SK-MEL-5 (cell line): Measurements from ENCODE around the gene PALM2AKAP2. TPM values are rescaled to one million over a fixed set of nuclear protein-coding genes. Genes with fewer than 3 reads are reported as not detected.

Source experiments
- DNase-seq: peaks from one replicate; pipeline ENCODE4 v3.0.0-alpha.2; 2016; ENCODE audit warnings: low read depth, low spot score
- in situ Hi-C: cut with HindIII; loops from 2 replicates; pipeline ENCODE4 v1.10.0; 2016; ENCODE audit warnings: low sequenced_read_pairs, high pct_unique_total_duplicates, low pct_unique_long_range_greater_than_20kb
- polyA plus RNA-seq, 2 experiments: library from polyadenylated mRNA; depleted of rRNA; stranded (reverse); fragments of >200 nt; gene quantifications; 2 replicates each; pipeline ENCODE4 v1.2.3, GENCODE V29; 2015
- total RNA-seq: library from RNA; depleted of rRNA; stranded (reverse); fragments of >200 nt; shearing (Covaris generic); gene quantifications from 2 replicates; pipeline ENCODE4 v1.2.3, GENCODE V29; 2014; rRNA removed

PALM2AKAP2 gene
- total RNA-seq = 0.58 and 0.75 TPM in 2 replicates
- 1.2 and 1.4 TPM in 2 replicates for polyA plus RNA-seq (2015; cell fraction: cytosol; rRNA removed)
- polyA plus RNA-seq (2015; cell fraction: nucleus; rRNA removed) = not detected in 2 replicates

DNA sequence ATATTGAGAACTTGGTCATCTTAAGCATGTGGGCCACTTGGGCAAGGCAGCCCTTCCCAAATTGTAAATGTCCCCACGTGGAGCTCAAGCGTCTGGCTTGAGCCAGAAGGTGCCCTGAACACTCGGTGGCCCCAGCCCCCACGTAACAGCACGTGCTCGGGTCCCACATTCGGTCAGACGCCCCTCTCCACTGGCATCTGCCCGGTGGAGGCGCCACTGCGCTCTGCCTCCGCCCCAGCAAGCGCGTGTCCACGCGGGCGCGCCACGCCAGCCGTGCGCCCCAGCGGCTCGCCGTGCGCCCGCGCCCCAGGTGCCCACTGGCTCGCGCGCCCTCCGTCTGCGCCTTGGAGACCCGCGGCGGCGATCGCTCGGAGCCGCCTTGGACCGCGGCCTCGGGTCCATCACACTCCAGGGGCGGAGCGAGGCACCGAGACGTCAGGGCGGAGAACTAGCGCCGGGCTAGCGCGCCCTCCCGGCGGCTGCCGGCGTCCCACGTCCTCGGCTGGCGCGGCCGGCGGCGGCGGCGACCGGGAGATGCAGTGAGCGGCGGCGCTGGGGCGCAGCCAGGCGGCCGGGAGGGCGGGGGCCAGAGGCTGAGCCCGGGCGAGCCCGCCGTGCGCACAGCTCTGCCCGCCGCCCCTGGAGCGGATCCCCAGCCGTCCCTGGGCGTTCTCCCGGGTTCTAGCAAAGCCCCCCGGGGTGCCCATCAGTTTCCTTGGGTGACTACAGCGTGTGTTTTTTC, at the start of gene PALM2AKAP2:
Gene PALM2AKAP2 (plus strand): TSS at position 488 of the 742 bp plus-strand sequence. CDS start 291 bp downstream, outside the sequence.
- peak; percentile 59 for DNase-seq
- in situ Hi-C loops = loop anchor here (25.0 kb wide), 1 partner anchor 118 kb away; no protein-coding TSS in a partner anchor

DNA sequence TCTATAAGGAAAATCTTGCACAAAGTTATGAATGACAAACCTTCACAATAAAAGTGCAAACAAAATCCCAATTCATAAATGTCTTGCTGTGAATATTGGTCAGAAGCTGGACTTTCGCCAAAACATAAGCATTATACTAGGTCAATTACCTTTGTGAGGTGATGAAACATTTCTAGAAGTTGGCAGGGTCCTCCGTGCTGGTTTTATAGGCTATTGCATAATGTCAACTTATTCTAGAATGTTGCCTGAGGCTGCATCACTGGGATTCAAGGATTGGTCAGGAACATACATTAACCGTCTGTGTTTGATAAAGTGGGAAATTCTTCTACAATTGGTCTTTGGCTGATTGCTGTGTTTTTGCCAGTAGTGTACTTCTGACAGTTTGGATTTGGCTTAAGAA, 49.8 kb upstream of the PALM2AKAP2 start:
- in situ Hi-C loops = no loop called here
- DNase-seq = no peak

DNA sequence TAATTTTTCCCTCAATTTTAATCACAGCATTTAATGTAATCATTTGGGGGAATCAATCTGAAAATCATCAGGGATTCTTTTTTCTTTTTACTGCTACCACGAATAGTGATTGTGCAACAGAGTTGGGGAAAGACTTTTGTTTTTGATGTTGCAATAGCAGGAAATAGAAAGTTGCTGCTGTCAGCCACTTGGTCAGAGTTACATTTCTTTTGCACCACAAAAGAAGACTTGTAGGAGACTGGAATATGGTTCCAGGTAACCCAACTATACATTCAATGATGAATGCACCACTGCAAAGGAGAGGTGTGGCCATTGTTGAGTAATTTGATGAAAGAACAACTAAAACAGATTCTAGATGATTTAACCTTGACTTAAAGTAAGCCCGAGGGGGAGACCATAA, 46.3 kb upstream of the PALM2AKAP2 start:
- DNase-seq = no peak

DNA sequence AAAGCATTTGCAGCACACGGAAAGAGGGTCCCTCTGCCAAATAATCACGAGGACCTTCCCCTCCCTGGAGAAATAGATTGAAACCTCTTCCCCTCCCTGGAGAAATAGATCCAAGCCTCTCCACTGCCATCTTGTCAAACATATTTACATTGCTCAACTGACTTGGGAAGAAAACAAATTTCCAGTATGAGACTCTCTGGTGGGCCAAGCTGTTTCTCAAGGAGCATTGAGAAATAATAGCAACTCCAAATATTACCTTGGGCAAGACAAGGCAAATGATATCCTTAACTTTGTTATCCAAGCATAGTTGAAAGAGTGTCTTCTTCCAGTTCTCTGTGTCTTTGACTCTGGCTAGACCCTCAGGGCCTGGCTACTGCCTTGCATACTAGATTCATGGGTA, 45.2 kb upstream of the PALM2AKAP2 start:
- no peak for DNase-seq
- in situ Hi-C loops = no loop called here

More for the DNA sequence above, 46.3 kb upstream of the PALM2AKAP2 start:
- in situ Hi-C loops = no loop called here

DNA sequence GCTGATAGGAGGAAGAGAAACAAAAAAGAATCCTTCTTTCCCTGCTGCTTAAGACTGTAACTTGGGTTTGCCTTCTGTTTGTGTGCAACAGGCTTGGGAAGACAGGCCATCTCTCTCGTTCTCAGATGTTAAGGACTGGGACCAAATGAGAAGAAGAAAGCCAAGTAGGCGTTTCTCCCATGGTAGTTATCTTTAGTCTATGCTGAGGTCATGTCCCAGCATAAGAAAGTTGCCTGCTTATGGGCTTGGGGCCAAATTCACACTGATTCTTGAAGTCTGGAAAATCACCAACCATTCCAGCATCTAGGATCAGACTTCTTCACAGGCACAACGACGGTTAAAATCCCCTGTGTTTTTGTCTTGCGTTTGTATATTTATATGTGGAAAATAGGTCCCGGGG, 44.2 kb upstream of the PALM2AKAP2 start:
- no peak for DNase-seq
- in situ Hi-C loops = no loop called here

DNA sequence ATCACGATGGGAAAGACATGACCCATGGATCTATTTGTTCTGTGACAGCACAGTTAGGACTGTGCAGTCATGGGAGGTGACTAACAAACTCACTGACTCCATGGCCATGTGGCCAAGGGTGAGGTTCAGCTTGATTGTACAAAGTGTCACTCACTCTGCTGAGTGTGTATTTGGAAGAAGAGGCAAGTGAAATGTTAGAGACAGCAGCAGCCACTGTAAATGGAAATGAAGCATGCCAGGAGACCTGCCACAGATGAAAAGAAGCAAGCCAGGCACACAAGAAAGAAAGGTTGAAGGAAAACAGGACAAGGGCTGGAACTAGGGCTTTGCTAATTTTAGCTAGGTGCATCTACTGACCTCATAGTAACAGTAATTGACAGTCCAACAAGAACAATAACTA, 42.7 kb upstream of the PALM2AKAP2 start:
- in situ Hi-C loops = no loop called here
- DNase-seq = no peak

DNA sequence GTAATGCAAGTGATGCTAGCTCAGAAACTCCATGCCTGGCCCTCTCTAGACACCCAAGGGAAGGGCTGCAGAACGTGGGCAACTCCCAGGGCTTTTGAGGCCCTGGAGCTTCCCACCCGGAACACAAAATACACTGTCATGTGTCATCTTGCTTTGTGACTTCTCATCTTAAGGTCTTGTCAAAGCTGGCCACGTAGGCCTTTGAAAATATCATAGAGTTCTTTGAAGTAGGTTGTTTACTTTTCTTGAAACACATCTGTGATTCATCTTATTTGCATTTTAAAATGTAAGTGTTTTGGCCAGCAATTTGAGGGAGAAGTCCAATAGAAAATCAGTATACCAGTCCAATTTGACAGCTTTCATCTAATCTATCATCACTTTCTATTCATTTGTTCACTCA, 40.2 kb upstream of the PALM2AKAP2 start:
- in situ Hi-C loops = no loop called here
- no peak for DNase-seq

DNA sequence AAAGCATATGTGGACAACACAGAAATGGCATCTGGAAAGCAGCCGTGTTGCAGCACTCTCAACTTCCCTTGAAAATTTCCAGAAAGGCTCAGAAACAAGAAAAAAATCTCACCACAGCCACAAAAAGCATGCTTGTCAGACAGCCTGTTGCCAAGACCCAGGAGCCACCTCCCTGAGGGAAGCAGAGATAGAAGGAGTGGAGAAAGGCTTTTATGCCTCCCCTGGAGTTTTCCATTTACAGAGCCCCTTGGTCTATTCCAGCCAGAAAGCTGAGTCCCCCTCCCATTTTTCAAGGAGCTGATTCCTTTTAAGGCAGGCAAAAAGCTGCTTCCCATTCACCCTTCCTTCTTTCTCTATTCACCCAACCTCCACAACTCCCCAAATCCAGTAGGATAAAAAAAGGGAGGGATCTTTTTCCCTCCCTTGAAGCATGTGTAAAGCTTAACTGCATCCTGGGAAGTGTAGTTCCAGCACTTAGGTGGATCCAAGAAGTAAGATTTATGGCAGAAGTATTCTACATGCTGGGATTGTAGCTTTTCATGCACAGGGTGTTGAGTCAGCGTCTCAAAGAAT, 37.1 kb upstream of the PALM2AKAP2 start:
- no peak for DNase-seq
- in situ Hi-C loops = no loop called here

DNA sequence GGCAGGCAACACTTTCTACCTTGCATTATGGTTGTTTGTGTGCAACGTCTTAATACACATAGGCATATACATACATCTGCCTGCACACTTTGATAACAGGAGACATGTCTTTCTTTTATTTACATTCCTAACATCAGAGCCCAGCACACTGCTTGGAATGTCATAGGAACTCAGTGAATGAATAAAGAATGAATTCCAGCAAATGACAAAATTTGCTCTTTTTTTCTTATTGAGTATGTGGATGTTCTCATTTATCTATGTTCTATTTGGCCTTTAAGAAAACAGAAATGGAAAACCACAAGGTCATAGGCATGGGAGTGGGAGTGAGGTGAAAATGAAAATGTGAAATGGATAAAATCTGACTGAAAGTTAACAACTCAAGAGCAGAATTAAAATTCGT, 36.3 kb upstream of the PALM2AKAP2 start:
- DNase-seq = no peak
- in situ Hi-C loops = no loop called here

DNA sequence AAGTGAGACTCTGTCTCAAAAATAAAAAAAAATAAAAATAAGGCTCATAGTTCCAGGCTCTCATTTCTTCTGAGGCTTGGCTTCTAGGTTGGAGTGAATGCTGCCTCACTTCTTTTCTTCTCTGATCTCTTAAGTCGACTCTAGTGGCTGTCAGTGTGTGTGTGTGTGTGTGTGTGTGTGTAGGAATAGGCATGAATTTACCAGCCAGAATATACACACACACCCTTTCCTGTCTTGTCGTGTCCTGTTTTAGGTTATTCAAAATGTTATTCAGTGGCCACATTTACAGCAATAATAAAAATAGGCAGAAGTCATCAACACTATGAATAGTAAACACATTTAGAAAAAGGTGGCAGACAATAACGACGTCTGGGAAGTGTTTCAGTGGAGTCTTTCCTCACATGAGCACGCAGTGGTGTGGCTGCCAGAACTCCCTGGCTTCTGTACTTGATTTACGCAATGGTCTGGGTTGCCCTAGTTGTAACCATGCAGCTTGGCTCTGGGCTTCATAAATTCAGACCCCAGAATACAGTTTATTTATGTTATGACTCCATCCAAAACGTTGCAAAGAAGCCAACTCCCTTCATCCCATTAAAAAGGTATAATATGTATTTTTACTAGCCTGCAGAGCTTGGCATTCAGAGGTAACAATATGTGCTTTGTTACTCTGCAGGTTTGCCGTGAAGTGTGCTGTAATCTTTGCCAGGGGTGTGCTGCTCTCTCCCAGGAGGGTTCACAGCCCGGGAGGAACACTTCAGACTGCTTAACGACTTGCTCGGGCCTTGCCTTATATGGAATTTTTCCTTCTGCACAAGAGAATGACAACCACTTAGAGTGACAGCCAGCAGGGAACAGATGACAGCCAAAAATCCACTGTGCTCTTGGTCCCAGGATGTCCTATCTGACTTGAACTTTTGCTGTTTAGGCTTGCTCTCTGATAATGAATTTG, 34.4 kb upstream of the PALM2AKAP2 start:
- DNase-seq = no peak
- in situ Hi-C loops = no loop called here

DNA sequence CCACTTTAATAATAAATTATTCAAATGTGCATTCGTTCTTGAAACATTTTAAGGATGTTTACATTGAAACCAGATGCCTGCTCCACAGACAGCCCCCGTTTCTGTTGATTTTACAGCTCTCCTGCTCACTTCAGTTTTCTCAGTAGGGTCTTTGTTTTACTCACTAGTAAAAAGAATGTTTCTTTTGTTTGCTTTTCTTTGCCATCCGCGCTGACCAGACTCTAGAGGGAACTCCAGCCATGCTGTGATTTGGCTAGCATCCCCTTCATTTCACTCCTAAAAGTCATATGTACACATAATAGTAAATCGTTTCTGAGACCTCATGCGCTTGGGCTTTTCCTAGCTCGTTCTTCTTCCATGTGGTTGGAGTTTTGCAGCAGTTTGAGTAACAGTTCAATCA, 28.7 kb upstream of the PALM2AKAP2 start:
- peak; percentile 82 for DNase-seq
- in situ Hi-C loops = no loop called here

DNA sequence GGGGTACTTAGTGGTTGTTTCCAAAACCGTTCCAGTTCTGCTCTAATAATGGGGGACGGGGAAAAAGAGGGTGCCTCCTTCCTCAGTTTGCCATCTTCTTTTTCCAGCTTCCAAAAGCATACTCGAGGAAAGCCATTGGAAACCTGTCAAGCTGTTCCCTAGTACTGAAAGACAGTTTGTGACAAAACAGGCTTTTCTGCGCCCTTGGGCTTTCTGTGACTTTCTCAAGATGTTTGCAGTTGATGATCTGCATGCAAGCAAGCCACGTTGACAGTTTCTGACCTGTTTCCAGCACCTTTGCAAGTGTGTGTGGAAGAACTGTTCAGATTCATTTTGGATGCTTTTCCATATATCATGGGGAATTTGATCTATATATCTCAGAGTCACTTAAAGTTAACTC, 26.7 kb upstream of the PALM2AKAP2 start:
- in situ Hi-C loops = no loop called here
- no peak for DNase-seq

DNA sequence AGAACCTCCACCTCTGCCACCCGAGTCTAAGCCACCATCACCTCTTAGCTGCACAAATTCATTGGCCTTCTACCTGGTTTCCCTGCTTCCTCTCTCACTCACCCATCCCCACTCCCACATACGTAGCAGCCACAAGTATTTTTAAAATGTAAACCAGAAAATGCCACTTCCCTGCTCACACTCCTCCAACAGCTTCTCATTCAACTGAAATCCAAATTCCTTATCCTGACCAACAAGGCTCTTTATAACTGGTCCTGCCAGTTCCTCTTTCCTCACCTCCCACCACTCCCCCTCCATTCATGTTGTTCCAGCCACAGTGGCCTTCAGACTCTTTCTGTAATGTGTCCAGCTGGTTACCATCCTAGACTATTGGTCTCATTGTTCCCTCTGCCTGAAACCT, 25.0 kb upstream of the PALM2AKAP2 start:
- no peak for DNase-seq
- in situ Hi-C loops = no loop called here

DNA sequence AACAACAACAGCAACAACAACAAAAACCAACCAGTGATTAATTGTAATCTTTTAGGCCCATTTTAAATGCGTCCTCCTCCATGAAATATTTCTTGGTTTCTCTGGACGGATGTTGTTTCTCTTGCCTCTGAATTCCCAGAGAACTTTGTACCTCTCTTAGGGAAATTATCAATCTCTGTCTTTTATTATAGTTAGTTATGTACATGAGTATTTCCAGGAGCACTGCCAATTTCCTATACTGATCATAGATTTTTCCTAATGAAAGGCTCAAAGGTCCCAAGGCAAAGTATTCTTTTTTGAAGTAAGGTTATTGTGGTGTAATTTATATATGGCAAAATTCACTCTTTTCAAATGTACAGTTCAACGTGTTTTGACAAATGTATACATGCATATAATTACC, 20.4 kb upstream of the PALM2AKAP2 start:
- in situ Hi-C loops = no loop called here

DNA sequence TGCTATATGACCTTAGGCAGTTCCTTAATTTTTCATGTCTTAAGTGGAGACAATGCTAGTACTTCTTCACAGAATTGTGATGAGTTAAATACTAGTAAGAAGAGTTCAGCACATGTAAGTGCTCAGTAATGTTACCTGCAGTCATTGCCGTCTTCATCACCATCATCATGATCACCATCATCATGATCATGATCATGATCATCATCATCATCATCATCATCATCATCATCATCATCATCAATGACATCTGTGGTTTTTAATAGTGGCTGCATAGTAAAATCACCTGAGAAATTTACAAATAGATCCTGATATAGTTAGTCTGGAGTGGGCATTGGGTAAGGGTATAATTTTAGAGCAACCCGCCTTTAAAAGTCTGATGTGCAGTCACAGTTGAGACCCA, 14.7 kb upstream of the PALM2AKAP2 start:
- in situ Hi-C loops = no loop called here
- DNase-seq = no peak

More for the DNA sequence above, 20.4 kb upstream of the PALM2AKAP2 start:
- no peak for DNase-seq

DNA sequence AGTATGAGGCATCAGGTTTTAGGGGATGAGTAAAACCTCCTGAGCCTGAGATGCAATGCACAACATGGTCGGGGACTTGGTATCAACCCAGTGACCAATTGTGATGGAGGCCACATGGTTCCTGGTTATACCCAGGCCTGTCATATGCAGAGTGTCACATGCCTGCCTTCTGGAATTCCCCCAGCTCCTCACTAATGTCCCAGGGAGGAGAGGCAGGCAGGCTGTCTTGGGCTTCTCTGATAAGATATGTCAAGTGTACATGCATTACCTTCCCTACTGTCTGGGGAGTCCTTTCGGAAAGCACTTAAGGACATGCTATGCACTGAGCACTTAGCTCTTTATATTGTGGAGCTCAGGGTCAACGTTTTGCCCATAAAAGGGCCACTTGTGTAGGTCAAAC, 14.2 kb upstream of the PALM2AKAP2 start:
- in situ Hi-C loops = no loop called here

DNA sequence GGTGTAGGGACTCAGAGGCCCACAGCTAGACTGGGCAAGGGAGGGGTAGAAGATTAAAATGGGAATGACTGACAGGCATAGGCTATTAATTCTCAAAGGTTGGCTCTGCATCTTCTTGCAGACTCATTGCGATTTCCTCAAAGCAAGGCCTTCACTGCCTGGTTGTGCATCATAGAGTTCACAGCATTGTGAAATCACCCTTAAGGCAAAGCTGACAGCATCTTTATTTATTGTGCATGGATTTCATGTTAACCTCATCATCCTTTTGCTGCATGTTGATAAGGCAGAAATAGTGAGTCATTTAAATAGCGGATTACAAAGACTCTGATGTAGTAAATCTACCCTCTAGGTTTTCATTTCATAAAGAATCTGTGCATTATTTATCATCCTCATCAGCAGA, 13.6 kb upstream of the PALM2AKAP2 start:
- DNase-seq = peak; percentile 41
- in situ Hi-C loops = no loop called here

More for the DNA sequence above, 14.2 kb upstream of the PALM2AKAP2 start:
- DNase-seq = no peak

DNA sequence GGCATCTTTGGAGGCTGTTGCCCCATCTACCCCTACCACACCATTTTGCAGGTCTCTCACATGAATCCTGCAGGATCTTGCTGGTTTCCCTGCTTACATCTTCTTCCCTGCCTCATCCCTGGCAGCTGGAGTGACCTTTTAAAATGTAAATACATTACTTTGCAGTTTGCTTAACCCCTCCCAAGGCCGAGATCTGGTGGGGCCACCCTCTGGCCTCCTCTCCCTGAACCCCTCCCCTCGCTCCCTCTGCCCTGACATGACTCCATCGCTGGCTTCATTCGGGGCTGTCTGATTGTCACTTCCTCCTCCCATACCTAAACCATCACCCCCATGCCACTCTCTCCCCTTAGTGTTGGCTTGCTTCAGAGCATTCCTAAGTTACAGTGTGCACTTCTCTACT, 12.6 kb upstream of the PALM2AKAP2 start:
- no peak for DNase-seq
- in situ Hi-C loops = no loop called here
